Superior temporal gyrus (tissue), 1 donor: ENCODE measurements around the gene HNRNPDL.
A peak's percentile ranks its signal among the peaks of the same experiment; 100 is the strongest.
"Not testable (repeated sequence)": the region's sequence is repeated elsewhere in the genome, so short reads cannot be mapped to it uniquely, and the experiment has no call there.

Experiments used
- DNase-seq: peaks from one replicate; pipeline ENCODE4 v3.0.0-alpha.2; 2016; ENCODE audit errors: extremely low spot score

The HNRNPDL gene

GRCh38 chr4:82430193-82430963, at the start of gene HNRNPDL, which contains the start of gene ENOPH1:
Gene HNRNPDL, minus strand, starts transcription at chr4:82430462. Its CDS starts 772 bp downstream, at chr4:82429690.
Gene ENOPH1, plus strand, starts transcription at chr4:82430590. Its CDS starts 240 bp downstream, at chr4:82430830.
- peak; percentile 96 for DNase-seq

DNA sequence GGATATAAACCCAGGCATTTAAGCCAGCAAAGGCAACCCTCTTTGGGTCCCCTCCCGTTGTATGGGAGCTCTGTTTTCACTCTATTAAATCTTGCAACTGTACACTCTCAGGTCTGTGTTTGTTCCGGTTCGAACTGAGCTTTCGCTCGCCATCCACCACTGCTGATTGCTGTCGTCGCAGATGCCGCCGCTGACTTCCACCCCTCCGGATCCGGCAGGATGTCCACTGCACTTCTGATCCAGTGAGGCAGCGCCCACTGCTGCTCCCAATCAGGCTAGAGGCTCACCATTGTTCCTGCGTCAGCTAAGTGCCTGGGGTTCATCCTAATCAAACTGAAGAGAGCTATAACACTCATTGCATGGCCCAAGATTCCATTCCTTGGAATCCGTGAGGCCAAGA, 49.3 kb upstream of the HNRNPDL start:
- DNase-seq, result no peak

DNA sequence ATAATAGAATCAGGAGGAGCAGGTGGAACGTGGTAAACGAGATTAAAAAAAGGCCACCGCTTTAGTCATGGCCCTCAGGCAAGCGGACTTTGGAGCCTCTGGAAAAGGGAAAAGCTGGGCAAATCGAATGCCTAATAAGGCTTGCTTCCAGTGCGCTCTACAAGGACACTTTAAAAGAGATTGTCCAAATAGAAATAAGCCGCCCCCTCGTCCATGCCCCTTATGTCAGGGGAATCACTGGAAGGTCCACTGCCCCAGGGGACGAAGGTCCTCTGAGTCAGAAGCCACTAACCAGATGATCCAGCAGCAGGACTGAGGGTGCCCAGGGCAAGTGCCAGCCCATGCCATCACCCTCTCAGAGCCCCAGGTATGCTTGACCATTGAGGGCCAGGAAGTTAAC, 47.2 kb upstream of the HNRNPDL start:
- DNase-seq, result not testable (repeated sequence)

- not testable (repeated sequence) for DNase-seq
These were observed 45.7 kb upstream of the HNRNPDL start for GRCh38 chr4:82475931-82476330.

DNA sequence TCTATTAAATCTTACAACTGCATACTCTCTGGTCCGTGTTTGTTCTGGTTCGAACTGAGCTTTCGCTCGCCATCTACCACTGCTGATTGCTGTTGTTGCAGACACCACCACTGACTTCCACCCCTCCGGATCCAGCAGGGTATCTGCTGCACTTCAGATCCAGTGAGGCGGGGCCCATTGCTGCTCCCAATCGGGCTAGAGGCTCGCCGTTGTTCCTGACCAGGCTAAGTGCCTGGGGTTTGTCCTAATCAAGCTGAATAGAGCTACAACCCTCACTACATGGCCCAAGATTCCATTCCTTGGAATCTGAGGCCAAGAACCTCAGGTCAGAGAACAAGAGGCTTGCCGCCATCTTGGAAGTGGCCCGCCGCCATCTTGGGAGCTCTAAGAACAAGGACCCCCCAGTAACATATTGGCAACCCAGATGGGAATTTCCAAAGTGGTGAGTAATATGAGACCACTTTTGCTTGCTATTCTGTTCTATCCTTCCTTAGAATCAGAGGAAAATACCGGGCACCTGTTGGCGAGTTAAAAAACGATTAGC, 43.4 kb upstream of the HNRNPDL start:
- DNase-seq, result no peak

GRCh38 chr4:82473080-82473479, 42.8 kb upstream of the HNRNPDL start:
- not testable (repeated sequence) for DNase-seq

DNA sequence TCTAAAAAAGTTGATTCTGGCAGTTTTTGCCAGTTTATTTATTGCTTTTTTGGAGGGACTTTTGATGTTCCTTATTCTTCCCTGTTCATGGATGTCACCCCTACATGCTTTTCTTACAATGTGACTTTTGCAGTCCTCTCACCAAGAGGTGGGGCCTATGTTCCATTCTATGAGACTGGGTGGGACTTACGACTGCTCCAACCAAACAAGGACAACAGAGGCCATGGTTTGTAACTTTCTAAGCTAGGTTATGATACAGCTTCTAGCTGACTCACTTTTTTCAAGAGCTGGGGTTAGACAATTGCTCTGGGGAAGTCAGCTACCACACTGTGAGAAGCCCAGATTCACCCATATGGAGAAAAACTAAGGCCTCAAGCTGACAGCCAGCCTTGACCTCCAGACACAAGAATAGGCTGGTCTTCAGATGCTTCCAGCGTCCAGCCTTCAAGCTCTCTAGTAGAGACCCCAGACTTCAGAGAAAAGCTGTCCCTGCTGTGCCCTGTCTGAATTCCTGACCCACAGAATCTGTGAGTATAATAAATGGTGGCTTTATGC, 39.6 kb upstream of the HNRNPDL start:
- DNase-seq, result peak; percentile 75

DNA sequence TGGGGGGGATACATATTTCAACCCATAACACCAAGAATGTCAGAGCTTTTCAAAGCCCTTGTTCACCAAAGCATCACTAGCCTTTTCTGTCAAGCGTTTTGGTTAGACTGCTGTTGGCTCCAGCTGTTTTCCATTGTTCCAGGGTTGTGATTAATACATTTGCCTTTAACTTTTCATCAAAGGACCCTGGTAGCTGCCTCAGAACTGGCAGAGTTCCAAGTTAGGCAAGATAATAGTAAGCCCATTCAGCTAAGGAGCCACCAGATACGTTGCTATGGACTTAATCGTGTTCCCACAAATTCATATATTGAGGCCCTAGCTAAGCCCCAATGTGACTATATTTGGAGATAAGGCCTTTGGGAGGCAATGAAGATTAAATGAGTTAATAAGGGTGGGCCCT, 37.2 kb upstream of the HNRNPDL start:
- no peak for DNase-seq

- DNase-seq, result no peak
These were observed 33.0 kb upstream of the HNRNPDL start for GRCh38 chr4:82463221-82463620.

DNA sequence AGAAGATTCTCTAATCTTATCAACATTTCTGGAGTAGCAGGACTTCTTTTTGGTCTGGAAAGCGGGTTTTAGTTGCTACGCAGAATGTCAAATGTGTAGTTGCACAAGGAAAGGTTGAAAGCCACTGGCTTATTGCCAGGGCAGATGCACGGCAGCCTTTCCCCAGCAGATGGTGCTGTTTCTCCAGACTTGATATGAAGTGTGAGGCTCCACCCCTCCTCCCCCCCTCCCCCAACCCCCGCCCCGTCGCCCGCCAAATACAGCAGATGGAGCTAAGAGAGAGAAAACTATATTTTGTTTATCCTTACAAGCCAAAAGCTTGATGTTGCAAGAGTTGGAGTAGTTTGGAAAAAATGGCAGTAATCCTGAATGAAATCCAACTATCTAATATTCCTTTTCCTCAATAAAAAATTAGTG, 32.2 kb upstream of the HNRNPDL start:
- DNase-seq, result peak; percentile 98

DNA sequence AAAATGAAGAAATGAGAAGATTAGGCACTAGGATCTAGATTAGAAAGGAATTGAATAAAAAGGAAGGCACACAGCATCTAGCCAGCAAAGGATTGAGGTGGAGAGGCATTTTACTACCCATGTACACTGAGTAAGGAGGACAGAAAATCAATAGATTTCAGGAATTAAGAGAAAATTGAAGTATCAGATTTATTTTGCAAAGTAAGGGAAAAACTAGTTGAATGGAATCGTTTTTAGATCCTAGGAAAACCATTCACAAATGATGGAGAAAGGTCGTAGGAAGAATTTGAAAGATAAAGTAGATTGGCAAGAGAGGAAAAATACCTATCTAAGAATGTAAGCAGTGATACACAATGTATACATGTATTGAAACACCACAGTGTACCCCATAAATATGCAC, 31.4 kb upstream of the HNRNPDL start:
- DNase-seq, result no peak

DNA sequence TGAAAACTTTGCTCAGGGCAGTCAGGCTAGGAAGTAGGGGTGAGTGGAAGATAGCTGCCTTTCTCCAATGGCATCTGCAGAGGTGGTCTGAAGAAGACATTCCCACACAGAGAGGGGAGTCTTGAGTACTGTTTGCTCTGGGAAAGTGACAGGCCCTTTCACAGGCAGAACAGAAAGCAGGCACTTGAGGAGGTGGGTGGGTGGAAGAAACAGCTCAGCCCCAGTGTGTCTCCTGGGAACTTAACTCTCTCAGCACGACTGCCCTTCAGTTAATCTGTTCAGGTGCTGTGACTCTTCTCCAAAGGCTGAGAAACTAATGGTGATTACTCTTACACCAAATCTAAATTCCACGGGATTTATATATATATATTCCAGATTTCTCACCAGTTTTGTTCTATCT, 28.5 kb upstream of the HNRNPDL start:
- DNase-seq, result no peak

DNA sequence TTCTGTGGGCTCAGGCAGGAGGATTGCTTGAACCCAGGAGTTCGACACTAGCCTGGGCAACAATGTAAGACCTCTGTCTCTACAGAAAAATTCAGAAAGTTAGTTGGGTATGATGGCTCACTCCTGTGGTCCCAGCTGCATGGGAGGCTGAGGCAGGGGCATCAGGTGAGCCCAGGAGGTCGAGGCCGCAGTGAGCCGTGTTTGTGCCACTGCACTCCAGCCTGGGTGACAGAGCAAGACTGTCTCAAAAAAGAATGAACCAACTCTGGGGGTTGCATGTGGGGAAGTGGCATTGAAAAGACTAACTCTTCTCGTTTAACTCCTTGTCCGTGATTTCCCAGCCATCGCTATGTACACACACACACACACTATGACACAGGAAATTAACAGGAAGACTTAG, 27.0 kb upstream of the HNRNPDL start:
- DNase-seq, result no peak

DNA sequence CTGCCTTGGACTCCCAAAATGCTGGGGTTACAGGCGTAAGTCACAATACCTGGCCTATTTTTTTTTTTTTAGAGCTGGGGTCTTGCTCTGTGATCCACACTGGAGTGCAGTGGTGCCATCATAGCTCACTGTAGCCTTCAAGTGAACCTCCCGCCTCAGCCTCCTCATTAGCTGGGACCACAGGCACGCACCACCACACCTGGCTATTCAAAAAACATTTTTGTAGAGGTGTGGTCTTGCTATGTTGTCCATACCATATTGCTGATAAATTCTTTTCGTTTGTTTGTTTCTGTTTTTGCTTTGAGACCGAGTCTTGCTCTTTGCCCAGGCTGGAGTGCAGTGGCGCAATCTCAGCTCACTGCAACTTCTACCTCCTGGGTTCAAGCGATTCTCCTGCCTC, 21.8 kb upstream of the HNRNPDL start:
- DNase-seq, result no peak

DNA sequence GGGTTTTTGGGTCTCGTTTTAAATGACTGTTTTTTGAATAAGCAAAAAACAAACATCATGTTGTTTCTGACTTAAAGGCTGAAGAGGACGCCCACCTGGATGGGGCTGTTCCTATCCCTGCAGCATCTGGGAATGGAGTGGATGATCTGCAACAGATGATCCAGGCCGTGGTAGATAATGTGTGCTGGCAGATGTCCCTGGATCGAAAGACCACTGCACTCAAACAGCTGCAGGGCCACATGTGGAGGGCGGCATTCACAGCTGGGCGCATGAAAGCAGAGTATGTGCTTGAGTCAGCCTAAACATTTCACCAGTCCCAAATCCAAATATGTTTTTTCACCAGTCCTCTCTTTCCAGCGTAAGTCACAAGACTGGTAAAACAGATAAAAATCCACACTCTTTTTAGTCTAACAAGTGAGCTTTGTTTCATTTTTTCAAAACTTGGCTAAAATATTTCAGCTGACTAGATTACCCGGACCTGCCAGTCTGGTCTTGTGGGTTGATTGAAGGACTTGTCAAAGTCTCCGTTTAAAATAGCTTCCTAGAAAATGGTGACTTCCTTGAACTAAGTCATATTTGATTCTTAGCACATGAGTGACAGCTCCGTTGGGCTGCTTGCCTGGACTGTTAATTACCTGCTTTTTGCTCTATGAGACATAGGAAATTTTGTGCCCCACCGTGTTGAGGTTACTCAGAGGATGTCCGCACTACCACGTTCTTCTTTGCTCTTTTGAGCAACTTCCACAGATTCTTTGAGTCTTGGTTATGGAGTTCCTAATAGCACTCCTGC, 20.9 kb upstream of the HNRNPDL start:
- no peak for DNase-seq

GRCh38 chr4:82447886-82448285, 17.6 kb upstream of the HNRNPDL start:
- DNase-seq, result no peak

DNA sequence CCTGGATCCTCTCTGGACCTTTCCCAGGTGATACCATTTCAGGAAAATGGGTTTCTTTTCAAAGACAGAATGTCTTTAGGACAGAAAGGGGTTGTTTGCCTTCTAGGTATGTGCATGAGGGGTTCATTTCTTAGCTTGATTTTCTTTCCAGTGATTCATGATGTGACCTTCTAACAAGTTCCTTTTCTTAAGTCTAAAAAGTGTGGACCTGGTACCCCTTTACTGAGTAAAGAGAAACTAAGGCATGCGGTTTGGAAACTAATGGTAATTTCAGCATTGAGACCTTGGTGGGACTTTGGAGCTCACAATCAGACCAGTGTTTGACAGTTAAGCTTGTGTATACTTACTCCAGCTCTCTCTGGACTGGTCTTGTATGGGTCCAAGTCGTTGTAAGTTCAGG, 8.8 kb upstream of the HNRNPDL start:
- DNase-seq, result no peak

DNA sequence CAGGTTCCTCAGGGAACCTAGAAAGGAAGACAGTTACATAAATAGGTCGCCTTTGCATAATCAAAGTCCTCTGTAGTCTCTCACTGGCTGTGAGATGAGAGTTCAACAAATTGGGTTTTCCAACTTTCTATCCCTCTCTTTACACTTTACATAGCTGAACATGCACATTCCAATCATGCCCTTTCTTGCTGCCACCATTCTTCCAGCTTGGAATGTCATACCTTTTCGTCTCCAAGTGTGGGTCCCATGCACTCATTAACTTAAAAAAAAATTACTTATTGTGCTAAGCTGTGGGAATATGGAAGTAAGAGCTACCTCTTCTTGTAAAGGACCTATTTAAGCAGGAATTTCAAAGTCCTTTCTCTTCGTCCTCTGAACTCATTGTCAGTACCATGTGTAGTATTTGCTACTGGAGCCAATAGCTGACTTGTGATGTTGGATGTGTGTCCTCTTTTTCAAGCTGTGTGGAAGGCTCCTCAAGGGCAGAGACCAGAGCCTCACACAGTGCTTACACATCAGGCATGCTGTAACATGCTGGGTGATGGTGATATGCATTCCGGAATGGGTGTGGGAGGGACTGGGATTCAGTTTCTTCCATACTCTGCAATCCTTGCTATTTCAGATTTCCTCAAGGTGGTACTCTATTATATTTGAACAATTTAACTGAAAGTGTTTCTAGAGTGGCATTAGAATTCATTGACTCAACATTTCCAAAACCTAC, 7.2 kb upstream of the HNRNPDL start:
- DNase-seq, result no peak

GRCh38 chr4:82436780-82437179, 6.5 kb upstream of the HNRNPDL start:
- DNase-seq, result no peak

DNA sequence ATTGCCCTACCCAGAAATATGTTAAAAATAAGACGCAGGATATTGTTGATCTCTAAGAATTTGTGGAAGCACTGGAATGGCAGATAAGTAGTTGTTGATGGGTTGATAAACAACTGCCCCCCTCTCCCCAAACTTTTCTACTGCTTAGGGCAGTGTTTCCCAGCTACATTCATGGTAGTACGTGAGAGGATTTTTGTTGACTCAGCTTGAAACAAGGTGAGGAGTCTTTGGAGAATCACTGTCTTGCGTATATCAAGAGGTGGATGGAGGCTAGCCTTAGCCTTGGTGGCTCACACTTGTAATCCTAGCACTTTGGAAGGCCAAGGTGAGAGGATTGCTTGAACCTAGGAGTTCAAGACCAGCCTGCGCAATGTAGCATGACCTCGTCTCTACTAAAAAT, 5.9 kb upstream of the HNRNPDL start:
- DNase-seq, result no peak

DNA sequence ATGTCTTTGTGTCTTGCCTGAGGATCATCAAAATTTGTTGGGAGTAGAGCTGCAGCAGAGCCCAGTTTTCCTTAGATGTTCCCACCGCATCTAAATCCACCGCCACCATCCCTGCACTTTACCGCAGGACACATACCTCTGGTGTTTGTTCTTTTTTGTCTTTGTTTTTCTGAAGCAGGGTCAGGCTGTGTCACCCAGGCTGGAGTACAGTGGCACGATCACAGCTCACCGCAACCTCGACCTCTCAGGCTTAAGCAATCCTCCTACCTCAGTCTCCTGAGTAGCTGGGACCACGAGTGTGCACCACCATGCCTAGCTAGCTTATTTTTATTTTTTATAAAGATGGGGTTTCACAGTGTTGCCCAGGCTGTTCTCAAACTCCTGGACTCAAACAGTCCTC, 4.7 kb upstream of the HNRNPDL start:
- DNase-seq, result no peak

DNA sequence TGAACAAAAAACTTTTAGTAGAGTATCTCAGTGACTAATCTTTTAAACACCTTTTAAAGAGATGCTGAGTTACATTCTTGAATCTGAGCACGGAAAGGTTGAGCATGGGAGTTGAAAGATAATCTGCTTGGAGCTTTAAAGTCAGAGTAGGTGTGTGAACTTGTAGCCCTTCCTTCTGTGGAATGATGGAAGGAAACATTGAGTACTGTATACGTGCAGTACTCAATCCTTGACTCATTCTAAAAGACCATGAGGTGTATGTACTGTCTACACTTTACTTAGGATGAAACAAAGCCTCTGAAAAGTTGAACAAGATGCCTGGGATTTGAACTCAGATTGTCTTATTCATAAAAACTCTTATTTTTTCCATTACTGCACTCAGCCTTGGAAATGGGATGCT, 3.5 kb upstream of the HNRNPDL start:
- no peak for DNase-seq
